Measurements from ENCODE around the gene DPCD. TPM values are rescaled to one million over a fixed set of nuclear protein-coding genes. Genes with fewer than 3 reads are reported as not detected.

Gene DPCD
- total RNA-seq, 6 experiments from 2014 or later: 30.6 to 36.1 (median 32.5) TPM

DNA sequence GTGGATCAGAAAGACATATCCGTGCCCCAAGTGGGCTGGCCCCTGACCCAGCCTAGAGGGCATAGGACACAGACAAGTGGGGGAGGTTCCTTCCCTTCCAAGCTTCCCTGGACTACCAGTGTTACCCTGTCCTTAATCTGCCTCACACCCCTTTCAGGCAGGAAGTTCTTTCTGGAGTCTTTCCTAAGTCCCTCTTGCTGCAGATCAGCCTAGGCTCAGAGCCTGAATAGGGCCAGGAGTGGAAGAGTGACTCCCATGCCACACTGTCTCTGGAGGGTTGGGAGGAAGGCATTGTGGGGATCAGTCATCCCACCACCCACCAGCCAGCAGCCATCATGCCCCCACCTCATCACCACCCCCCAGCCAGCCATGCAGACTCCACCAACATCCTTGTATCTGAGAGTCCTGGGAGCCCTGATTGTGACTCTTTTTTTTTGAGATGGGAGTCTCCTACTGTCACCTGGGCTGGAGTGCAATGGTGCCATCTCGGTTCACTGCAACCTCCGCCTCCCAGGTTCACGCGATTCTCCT is 22.7 kb upstream of the DPCD start:
- H3K4me1 Mint-ChIP-seq (ENCODE audit: low read depth): peaks cover 10% of the 10 kb centered on the region; the same call in 1 of the 2 replicates
- peaks cover 50% of the 10 kb centered on the region for H3K27me3 Mint-ChIP-seq (ENCODE audit: insufficient read depth)
- H3K27ac Mint-ChIP-seq: no peak overlapping the region
- TF ChIP-seq, protein P1, sequence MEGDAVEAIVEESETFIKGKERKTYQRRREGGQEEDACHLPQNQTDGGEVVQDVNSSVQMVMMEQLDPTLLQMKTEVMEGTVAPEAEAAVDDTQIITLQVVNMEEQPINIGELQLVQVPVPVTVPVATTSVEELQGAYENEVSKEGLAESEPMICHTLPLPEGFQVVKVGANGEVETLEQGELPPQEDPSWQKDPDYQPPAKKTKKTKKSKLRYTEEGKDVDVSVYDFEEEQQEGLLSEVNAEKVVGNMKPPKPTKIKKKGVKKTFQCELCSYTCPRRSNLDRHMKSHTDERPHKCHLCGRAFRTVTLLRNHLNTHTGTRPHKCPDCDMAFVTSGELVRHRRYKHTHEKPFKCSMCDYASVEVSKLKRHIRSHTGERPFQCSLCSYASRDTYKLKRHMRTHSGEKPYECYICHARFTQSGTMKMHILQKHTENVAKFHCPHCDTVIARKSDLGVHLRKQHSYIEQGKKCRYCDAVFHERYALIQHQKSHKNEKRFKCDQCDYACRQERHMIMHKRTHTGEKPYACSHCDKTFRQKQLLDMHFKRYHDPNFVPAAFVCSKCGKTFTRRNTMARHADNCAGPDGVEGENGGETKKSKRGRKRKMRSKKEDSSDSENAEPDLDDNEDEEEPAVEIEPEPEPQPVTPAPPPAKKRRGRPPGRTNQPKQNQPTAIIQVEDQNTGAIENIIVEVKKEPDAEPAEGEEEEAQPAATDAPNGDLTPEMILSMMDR (IDR thresholded peaks at IDR 0.05): no peak
- no peaks in the 10 kb centered on the region for H3K9me3 Mint-ChIP-seq
- H3K36me3 Mint-ChIP-seq (ENCODE audit: low read depth): no peaks in the 10 kb centered on the region
- no peak overlapping the region for H3K4me3 Mint-ChIP-seq
- no peak for DNase-seq

- Mint-ChIP-seq H3K4me1 (ENCODE audit: low read depth) (peaks cover 15% of the 10 kb centered on the region; the same call in 1 of the 2 replicates), H3K27ac (no peak overlapping the region), H3K27me3 (ENCODE audit: insufficient read depth) (peaks cover 49% of the 10 kb centered on the region), H3K4me3 (peak overlapping the region; percentile 65; the same call in 1 of the 2 replicates), H3K9me3 (no peaks in the 10 kb centered on the region), H3K36me3 (ENCODE audit: low read depth) (no peaks in the 10 kb centered on the region)
- no peak for DNase-seq
- TF ChIP-seq, protein P1 (IDR thresholded peaks at IDR 0.05): no peak
Observed at GRCh38 chr10:101565936-101566332, 22.2 kb upstream of the DPCD start.

- TF ChIP-seq, protein P1 (IDR thresholded peaks at IDR 0.05): no peak
Observed at GRCh38 chr10:101566333-101567164, 21.6 kb upstream of the DPCD start.

GRCh38 chr10:101567165-101568006 is 20.7 kb upstream of the DPCD start:
- Mint-ChIP-seq H3K27me3 (ENCODE audit: insufficient read depth) (peaks cover 43% of the 10 kb centered on the region), H3K4me3 (peak overlapping the region; percentile 4; the same call in 1 of the 2 replicates), H3K4me1 (ENCODE audit: low read depth) (peaks cover 18% of the 10 kb centered on the region; the same call in 1 of the 2 replicates), H3K36me3 (ENCODE audit: low read depth) (no peaks in the 10 kb centered on the region), H3K9me3 (peaks cover under 1% of the 10 kb centered on the region; the same call in 1 of the 2 replicates), H3K27ac (no peak overlapping the region)
- DNase-seq: no peak
- TF ChIP-seq, protein P1 (IDR thresholded peaks at IDR 0.05): no peak

More at GRCh38 chr10:101566333-101567164, 21.6 kb upstream of the DPCD start:
- H3K27ac Mint-ChIP-seq: no peak overlapping the region
- H3K27me3 Mint-ChIP-seq (ENCODE audit: insufficient read depth): peaks cover 47% of the 10 kb centered on the region
- H3K4me3 Mint-ChIP-seq: peak overlapping the region; percentile 65; the same call in 1 of the 2 replicates
- no peaks in the 10 kb centered on the region for H3K36me3 Mint-ChIP-seq (ENCODE audit: low read depth)
- peaks cover 18% of the 10 kb centered on the region; the same call in 1 of the 2 replicates for H3K4me1 Mint-ChIP-seq (ENCODE audit: low read depth)
- no peaks in the 10 kb centered on the region for H3K9me3 Mint-ChIP-seq
- no peak for DNase-seq

- Mint-ChIP-seq H3K4me1 (ENCODE audit: low read depth) (peaks cover 18% of the 10 kb centered on the region; the same call in 1 of the 2 replicates), H3K9me3 (peaks cover 8% of the 10 kb centered on the region), H3K4me3 (no peak overlapping the region), H3K27me3 (ENCODE audit: insufficient read depth) (peaks cover 36% of the 10 kb centered on the region), H3K27ac (no peak overlapping the region), H3K36me3 (ENCODE audit: low read depth) (no peaks in the 10 kb centered on the region)
- TF ChIP-seq, protein P1 (IDR thresholded peaks at IDR 0.05): no peak
- no peak for DNase-seq
Observed at GRCh38 chr10:101568054-101568745, 19.9 kb upstream of the DPCD start.

All from HFFc6 (cell line).